Skeletal muscle tissue (tissue), 4 donors: ENCODE results near the gene LRRC8E. TPM values are rescaled to one million over a fixed set of nuclear protein-coding genes. Genes with fewer than 3 reads are reported as not detected.

ENCODE experiments used
- H3K27ac ChIP-seq: one replicate; pipeline ENCODE4 v1.7.0; 2013; ENCODE audit warnings: mild to moderate bottlenecking, low read depth, low read length, inconsistent platforms
- H3K27me3 ChIP-seq, 3 donors: one replicate each; pipeline ENCODE4 v1.7.0; 2013; ENCODE audit warnings: low read length in 3 of 3; ENCODE audit not compliant: control insufficient read depth in 3 of 3, insufficient read depth in 3 of 3
- H3K36me3 ChIP-seq, 3 donors: one replicate each; pipeline ENCODE4 v1.7.0; 2013; ENCODE audit warnings: low read length in 3 of 3; ENCODE audit not compliant: control insufficient read depth in 3 of 3, insufficient read depth in 3 of 3
- H3K4me1 ChIP-seq, 3 donors: one replicate each; pipeline ENCODE4 v1.7.0; 2013; ENCODE audit warnings: low read length in 3 of 3, mild to moderate bottlenecking in 3 of 3; ENCODE audit not compliant: control insufficient read depth in 3 of 3, insufficient read depth in 3 of 3
- H3K4me3 ChIP-seq, 3 donors: one replicate each; pipeline ENCODE4 v1.7.0; 2013; ENCODE audit warnings: low read length in 3 of 3
- H3K9ac ChIP-seq, 3 donors: one replicate each; pipeline ENCODE4 v1.7.0; 2013; ENCODE audit warnings: low read length in 3 of 3, mild to moderate bottlenecking in 3 of 3, moderate library complexity in 2 of 3, low read depth in 1 of 3
- H3K9me3 ChIP-seq, 3 donors: one replicate each; pipeline ENCODE4 v1.7.0; 2013; ENCODE audit warnings: low read length in 3 of 3; ENCODE audit not compliant: control insufficient read depth in 3 of 3
- total RNA-seq: library from RNA; depleted of rRNA; stranded (reverse); fragments of >200 nt; gene quantifications from one replicate; pipeline ENCODE4 v1.2.3, GENCODE V29; 2014
- donor health status: Osteomylitis.

The LRRC8E gene
- total RNA-seq, 1 donor from 2014 or later: under 0.01 TPM

GRCh38 chr19:7900401-7900870 is 12.1 kb downstream of the LRRC8E start:
- peaks cover 0 to 2% (median 0%) of the 10 kb centered on the region in 3 donors for H3K9me3 ChIP-seq
- peaks cover 25 to 31% (median 31%) of the 10 kb centered on the region in 3 donors for H3K4me1 ChIP-seq
- peaks cover 0 to 9% (median 2%) of the 10 kb centered on the region in 3 donors for H3K27me3 ChIP-seq
- no peak overlapping the region for H3K27ac ChIP-seq
- H3K9ac ChIP-seq: peak overlapping the region in 1 of 3 donors; percentile 57
- no peak overlapping the region for H3K4me3 ChIP-seq
- peaks cover 0 to 6% (median 4%) of the 10 kb centered on the region in 3 donors for H3K36me3 ChIP-seq

GRCh38 chr19:7900931-7901330 is 12.6 kb downstream of the LRRC8E start:
- peaks cover 25 to 36% (median 31%) of the 10 kb centered on the region in 3 donors for H3K4me1 ChIP-seq
- H3K9me3 ChIP-seq: peaks cover 0 to 2% (median 0%) of the 10 kb centered on the region in 3 donors
- H3K9ac ChIP-seq: peak overlapping the region in 1 of 3 donors; percentile 57
- no peak overlapping the region for H3K4me3 ChIP-seq
- peaks cover 4 to 11% (median 7%) of the 10 kb centered on the region in 3 donors for H3K36me3 ChIP-seq
- peaks cover 0 to 7% (median 0%) of the 10 kb centered on the region in 3 donors for H3K27me3 ChIP-seq
- H3K27ac ChIP-seq: no peak overlapping the region

GRCh38 chr19:7901337-7901736 is 13.0 kb downstream of the LRRC8E start:
- Histone ChIP-seq H3K9me3 (peaks cover 0 to 2% (median 0%) of the 10 kb centered on the region in 3 donors), H3K27me3 (peaks cover 0 to 7% (median 0%) of the 10 kb centered on the region in 3 donors), H3K27ac (no peak overlapping the region), H3K36me3 (peaks cover 4 to 13% (median 10%) of the 10 kb centered on the region in 3 donors), H3K9ac (no peak overlapping the region), H3K4me1 (peaks cover 25 to 40% (median 33%) of the 10 kb centered on the region in 3 donors), H3K4me3 (no peak overlapping the region)

- Histone ChIP-seq H3K9me3 (peaks cover 0 to 2% (median 0%) of the 10 kb centered on the region in 3 donors), H3K4me1 (peaks cover 27 to 49% (median 35%) of the 10 kb centered on the region in 3 donors), H3K9ac (peak overlapping the region; percentile 81 to 92 (median 89)), H3K27ac (peak overlapping the region; percentile 87), H3K36me3 (peaks cover 9 to 18% (median 15%) of the 10 kb centered on the region in 3 donors), H3K27me3 (peaks cover 0 to 7% (median 0%) of the 10 kb centered on the region in 3 donors), H3K4me3 (peak overlapping the region; percentile 86 to 97 (median 90))
Measured at GRCh38 chr19:7902796-7903243, 14.5 kb downstream of the LRRC8E start.

- Histone ChIP-seq H3K36me3 (peaks cover 12 to 18% (median 15%) of the 10 kb centered on the region in 3 donors), H3K4me1 (peaks cover 27 to 49% (median 35%) of the 10 kb centered on the region in 3 donors), H3K4me3 (peak within 1 kb of the TSS; percentile 88 to 97 (median 91)), H3K27me3 (peaks cover 0 to 7% (median 0%) of the 10 kb centered on the region in 3 donors), H3K9me3 (peaks cover 0 to 2% (median 0%) of the 10 kb centered on the region in 3 donors), H3K9ac (peak within 1 kb of the TSS; percentile 81 to 92 (median 89)), H3K27ac (peak within 1 kb of the TSS; percentile 87)
Measured at GRCh38 chr19:7903244-7904073, 15.1 kb downstream of the LRRC8E start, which contains the start of gene MAP2K7. TSS of gene MAP2K7 (plus strand) at chr19:7903877. CDS start at chr19:7903945, 68 bp downstream.

- no peaks in the 10 kb centered on the region for H3K9me3 ChIP-seq
- H3K27ac ChIP-seq: peak overlapping the region; percentile 66
- H3K9ac ChIP-seq: peak overlapping the region; percentile 81 to 89 (median 85)
- peaks cover 13 to 18% (median 18%) of the 10 kb centered on the region in 3 donors for H3K36me3 ChIP-seq
- peaks cover 27 to 49% (median 35%) of the 10 kb centered on the region in 3 donors for H3K4me1 ChIP-seq
- peak overlapping the region; percentile 88 to 97 (median 91) for H3K4me3 ChIP-seq
- peaks cover 0 to 2% (median 0%) of the 10 kb centered on the region in 3 donors for H3K27me3 ChIP-seq
Measured at GRCh38 chr19:7904074-7905020, 16.0 kb downstream of the LRRC8E start.

- no peak overlapping the region for H3K27ac ChIP-seq
- peaks cover 26 to 46% (median 33%) of the 10 kb centered on the region in 3 donors for H3K4me1 ChIP-seq
- no peaks in the 10 kb centered on the region for H3K27me3 ChIP-seq
- no peaks in the 10 kb centered on the region for H3K9me3 ChIP-seq
- H3K9ac ChIP-seq: peak overlapping the region in 2 of 3 donors; percentile 81 to 89
- H3K36me3 ChIP-seq: peaks cover 17 to 24% (median 24%) of the 10 kb centered on the region in 3 donors
- H3K4me3 ChIP-seq: peak overlapping the region; percentile 23 to 97 (median 91)
Measured at GRCh38 chr19:7905268-7905667, 17.0 kb downstream of the LRRC8E start.

GRCh38 chr19:7905859-7906258 is 17.5 kb downstream of the LRRC8E start:
- Histone ChIP-seq H3K4me3 (no peak overlapping the region), H3K36me3 (peaks cover 23 to 30% (median 29%) of the 10 kb centered on the region in 3 donors), H3K4me1 (peaks cover 22 to 40% (median 28%) of the 10 kb centered on the region in 3 donors)

GRCh38 chr19:7907122-7907521 is 18.8 kb downstream of the LRRC8E start:
- H3K27me3 ChIP-seq: no peaks in the 10 kb centered on the region
- H3K4me3 ChIP-seq: no peak overlapping the region
- H3K36me3 ChIP-seq: peaks cover 34 to 41% (median 40%) of the 10 kb centered on the region in 3 donors
- H3K9ac ChIP-seq: no peak overlapping the region
- H3K4me1 ChIP-seq: peaks cover 22 to 40% (median 25%) of the 10 kb centered on the region in 3 donors
- no peaks in the 10 kb centered on the region for H3K9me3 ChIP-seq
- H3K27ac ChIP-seq: no peak overlapping the region

More at GRCh38 chr19:7905859-7906258, 17.5 kb downstream of the LRRC8E start:
- Histone ChIP-seq H3K27ac (no peak overlapping the region), H3K27me3 (no peaks in the 10 kb centered on the region), H3K9ac (peak overlapping the region in 1 of 3 donors; percentile 89), H3K9me3 (no peaks in the 10 kb centered on the region)
